ENCODE measurements around the gene DHRSX.
"Not testable (repeated sequence)": the region's sequence is repeated elsewhere in the genome, so short reads cannot be mapped to it uniquely, and the experiment has no call there.

Gene DHRSX

DNA sequence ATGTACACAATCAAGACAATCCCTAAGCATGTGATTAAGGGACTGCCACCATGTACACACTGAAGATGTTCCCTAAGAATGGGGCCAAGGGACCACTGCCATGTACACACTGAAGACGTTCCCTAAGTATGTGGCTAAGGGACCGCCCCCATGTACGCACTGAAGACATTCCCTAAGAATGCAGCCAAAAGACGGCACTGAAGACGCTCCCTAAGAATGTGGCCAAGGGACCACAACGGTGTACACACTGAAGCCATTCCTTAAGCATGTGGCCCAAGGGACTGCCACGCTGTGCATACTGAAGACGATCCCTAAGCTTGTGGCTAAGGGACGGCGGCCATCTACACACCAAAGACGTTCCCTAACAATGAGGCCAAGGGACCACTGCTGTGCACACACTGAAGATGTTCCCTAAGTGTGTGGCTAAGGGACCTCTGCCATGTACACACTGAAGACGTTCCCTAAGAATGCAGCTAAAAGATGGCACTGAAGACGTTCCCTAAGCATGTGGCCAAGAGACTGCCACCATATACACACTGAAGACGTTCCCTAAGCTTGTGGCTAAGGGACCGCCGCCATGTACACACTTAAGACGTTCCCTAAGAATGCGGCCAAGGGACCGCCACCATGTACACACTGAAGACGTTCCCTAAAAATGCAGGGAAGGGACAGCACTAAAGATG, 26.4 kb downstream of the DHRSX start:
- DNase-seq, result no peak

DNA sequence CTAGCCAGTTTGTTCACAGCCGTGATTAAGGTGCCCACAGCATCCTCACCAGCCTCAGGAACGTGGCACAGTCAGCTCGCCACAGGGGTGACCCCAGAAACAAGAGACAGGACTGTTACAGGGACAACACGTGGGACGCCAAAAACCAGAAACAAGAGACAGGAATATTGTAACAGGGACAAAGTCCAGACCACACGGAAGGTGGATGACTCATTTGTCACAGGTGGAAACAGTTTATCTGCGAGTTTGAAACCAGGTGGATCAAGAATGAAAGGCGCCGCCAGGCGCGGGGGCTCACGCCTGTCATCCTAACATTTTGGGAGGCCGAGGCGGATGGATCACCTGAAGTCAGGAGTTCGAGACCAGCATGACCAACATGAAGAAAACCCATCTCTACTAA, 27.7 kb downstream of the DHRSX start:
- DNase-seq, result not testable (repeated sequence)

DNA sequence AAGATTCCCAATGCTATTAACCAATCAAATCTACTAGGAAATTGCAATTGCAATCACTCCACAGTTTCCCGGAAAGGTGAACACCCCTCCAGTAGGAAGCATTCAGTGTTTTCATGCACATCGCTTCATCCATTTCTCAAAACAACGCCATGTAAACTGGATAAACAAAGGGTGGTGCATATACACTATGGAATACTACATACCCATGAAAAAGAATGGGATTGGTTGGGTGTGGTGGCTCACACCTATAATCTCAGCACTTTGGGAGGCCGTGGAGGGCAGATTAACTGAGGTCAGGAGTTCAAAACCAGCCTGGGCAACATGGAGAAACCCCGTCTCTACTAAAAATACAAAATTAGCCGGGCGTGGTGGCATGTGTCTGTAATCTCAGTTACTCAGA, 29.1 kb downstream of the DHRSX start:
- no peak for DNase-seq

DNA sequence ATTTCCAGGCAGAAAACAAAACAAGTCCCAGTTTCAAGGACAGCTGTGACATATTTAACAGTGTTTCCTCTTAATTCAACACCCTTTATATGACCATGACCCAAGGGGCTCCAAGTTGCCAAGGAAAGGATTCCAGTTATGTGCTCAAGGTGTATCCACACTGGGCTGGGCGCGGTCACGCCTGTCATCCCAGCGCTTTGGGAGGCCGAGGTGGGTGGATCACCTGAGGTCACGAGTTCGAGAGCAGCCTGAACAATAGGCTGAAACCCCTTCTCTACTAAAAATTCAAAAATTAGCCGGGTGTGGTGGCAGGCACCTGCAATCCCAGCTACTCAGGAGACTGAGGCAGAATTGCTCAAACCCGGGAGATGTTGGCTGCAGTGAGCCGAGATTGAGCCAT, 29.6 kb downstream of the DHRSX start:
- not testable (repeated sequence) for DNase-seq

DNA sequence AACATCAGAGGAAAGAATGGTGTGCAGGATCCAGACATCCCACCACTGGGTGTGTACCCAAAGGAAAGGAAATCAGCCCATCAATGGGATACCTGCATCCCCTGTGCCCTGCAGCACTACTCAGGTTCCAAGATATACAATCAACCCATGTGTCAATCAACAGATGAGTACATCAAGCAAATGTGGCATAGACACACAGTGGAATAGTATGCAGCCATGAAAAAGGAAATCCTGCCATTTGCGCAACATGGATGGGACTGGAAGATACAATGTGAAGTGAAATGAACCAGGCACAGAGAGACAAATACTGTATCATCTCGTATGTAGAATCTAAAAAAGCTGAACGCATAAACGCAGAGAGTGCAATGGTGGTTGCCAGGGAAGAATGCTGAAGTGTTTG, 30.9 kb downstream of the DHRSX start:
- not testable (repeated sequence) for DNase-seq

DNA sequence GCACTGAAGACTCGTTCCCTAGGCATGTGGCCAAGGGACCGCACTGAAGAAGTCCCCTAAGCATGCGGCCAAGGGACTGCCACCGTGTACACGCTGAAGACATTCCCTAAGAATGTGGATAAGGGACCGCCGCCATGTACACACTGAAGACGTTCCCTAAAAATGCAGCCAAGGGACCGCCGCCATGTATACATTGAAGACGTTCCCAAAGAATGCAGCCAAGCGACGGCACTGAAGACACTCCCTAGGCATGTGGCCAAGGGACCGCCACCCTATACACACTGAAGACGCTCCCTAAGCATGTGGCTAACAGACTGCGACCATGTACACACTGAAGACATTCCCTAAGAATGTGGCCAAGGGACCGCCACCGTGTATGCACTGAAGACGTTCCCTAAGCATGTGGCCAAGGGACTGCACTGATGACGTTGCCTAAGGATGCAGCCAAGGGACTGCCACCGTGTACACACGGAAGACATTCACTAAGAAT, 31.5 kb downstream of the DHRSX start:
- DNase-seq, result no peak

DNA sequence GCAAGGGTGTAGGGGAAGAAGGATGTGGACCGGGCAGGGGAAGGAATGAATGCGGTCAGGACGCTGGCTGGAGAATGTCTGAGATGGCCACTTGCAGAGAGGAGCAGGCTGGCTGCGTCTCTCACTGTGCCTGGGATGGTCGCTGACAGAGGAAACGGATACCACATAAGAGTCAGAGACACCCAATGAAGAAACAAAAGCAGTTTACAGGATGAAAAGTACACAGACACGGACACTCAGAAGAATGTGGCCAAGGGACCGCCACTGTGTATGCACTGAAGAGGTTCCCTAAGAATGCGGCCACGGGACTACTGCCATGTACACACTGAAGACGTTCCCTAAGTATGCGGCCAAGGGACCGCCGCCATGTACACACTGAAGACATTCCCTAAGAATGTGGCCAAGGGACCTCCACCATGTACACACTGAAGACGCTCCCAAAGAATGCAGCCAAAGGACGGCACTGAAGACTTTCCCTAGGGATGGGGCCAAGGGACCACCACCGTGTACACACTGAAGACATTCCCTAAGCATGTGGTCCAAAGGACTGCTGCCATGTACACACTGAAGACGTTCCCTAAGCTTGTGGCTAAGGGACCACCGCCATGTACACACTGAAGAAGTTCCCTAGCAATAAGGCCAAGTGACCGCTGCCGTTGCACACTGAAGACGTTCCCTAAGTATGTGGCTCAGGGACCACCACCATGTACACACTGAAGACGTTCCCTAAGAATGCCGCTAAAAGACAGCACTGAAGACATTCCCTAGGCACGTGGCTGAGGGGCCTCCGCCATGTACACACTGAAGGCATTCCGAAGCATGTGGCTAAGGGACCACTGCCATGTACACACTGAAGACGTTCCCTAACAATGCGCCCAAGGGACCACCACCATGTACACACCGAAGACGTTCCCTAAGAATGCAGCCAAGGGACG, 32.2 kb downstream of the DHRSX start:
- no peak for DNase-seq

DNA sequence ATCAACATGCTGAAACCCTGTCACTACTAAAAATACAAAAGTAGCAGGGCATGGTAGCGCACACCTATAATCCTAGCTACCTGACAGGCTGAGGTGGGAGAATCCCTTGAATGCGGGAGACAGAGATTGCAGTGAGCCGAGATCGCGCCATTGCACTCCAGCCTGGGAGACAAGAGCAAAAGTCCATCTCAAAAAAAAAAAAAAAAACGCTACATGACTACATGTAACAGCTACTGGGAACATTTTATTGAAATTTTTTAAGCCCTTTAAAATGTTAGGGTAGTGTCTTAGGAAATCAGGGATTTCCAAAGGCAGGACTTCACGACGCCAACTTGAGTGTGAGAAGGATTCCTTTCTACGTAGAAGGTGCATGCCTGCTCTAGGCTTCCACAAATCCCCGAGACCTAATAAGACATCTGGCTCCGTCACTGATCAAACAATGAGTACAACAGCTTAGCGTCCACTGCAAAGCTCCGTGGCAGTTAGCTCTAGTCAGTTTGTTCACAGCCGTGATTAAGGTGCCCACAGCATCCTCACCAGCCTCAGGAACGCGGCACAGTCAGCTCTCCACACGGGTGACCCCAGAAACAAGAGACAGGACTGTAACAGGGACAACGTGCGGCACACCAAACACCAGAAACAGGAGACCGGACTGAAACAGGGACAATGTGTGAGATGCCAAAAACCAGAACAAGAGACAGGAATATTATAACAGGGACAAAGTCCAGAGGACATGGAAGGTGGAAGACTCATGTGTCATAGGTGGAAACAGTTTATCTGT, 33.7 kb downstream of the DHRSX start:
- no peak for DNase-seq

DNA sequence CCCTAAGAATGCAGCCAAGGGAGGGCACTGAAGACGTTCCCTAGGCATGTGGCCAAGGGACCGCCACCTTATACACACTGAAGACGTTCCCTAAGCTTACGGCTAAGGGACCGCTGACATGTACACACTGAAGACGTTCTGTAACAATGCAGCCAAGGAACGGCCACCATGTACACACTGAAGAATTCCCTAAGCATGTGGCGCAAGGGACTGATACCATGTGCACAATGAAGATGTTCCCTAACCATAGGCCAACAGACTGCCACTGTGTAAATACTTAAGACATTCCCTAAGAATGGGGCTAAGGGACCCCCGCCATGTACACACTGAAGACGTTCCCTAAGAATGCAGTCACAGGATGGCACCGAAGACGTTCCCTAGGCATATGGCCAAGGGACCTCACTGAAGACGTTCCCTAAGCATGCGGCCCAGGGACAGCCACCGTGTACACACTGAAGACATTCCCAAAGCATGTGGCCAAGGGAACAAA, 36.1 kb downstream of the DHRSX start:
- no peak for DNase-seq

DNA sequence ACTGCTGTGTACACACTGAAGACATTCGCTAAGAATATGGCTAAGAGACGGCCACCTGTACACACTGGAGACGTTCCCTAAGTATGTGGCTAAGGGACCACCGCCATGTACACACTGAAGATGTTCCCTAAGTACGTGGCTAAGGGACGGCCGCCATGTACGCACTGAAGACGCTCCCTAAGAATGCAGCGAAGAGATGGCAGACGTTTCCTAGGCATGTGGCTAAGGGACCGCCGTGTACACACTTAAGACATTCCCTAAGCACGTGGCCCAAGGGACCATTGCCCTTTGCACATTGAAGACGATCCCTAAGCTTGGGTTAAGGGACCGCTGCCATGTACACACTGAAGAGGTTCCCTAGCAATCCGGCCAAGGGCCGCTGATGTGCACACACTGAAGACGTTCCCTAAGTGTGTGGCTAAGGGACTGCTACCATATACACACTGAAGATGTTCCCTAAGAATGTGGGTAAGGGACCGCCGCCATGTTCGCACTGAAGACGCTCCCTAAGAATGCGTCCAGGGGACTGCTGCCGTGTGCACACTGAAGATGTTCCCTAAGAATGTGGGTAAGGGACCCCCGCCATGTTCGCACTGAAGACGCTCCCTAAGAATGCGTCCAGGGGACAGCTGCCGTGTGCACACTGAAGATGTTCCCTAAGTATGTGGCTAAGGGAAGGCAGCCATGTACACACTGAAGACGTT, 36.7 kb downstream of the DHRSX start:
- DNase-seq, result peak; percentile 14

DNA sequence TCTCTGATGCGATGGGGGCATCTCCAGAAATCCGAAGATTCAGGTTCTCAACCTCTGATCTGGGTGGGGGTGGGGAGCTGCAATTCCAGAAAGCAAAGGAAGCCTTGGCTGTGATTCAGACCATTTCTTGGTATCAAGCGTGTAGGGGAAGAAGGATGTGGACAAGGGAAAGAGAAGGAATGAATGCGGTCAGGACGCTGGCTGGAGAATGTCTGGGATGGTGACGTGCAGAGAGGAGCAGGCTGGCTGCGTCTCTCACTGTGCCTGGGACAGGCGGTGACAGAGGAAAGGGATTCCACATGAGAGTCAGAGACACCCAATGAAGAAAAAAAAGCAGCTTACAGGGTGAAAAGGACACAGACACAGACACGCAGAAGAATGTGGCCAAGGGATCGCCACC, 37.3 kb downstream of the DHRSX start:
- DNase-seq, result not testable (repeated sequence)

DNA sequence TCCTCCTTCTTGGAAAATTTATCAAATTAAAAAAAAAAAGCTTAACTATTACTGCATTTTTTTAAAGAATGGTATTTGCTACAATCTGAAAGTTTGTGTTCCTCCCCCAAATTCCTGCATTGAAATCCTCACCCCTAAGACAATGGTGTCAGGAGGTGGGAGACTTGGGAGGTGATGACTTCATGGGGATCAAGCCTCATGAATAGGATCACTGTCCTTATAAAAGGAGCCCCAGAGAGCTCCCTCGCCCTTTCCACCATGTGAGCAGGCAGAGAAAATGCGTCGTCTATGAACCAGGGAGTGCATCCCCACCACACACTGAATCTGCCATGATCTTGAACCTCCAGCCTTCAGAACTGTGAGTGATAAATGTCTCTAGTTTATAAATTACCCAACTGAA, 38.0 kb downstream of the DHRSX start:
- no peak for DNase-seq

DNA sequence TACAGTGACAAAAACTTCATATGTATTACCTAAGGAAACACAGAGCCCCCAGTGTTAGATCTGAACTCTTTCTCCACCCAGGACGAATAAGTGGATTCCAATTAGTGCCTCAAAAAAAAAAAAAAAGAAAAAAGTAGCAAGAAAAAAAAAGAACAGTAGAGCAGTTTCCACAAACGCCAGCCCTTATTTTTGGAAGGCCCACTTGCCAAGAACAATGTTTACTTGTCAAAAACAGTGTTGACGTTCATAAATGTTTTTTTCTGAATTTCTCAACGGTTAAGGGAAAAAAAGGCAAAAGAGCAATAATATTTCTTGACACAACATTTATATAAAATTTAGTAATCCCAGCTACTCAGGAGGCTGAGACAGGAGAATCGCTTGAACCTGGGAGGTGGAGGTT, 38.7 kb downstream of the DHRSX start:
- DNase-seq, result no peak

DNA sequence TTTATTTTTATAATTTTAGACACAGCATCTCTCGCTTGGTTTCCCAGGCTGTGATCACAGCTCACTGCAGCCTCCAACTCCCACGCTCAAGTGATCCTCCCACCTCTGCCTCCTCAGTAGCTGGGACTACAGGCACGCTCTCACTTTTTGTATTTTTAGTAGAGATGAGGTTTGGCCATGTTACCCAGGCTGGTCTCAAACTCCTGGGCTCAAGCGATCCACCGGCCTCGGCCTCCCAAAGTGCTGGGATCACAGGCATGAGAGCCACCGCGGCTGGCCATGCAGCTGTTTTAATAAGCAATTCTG, 39.1 kb downstream of the DHRSX start:
- DNase-seq, result no peak

DNA sequence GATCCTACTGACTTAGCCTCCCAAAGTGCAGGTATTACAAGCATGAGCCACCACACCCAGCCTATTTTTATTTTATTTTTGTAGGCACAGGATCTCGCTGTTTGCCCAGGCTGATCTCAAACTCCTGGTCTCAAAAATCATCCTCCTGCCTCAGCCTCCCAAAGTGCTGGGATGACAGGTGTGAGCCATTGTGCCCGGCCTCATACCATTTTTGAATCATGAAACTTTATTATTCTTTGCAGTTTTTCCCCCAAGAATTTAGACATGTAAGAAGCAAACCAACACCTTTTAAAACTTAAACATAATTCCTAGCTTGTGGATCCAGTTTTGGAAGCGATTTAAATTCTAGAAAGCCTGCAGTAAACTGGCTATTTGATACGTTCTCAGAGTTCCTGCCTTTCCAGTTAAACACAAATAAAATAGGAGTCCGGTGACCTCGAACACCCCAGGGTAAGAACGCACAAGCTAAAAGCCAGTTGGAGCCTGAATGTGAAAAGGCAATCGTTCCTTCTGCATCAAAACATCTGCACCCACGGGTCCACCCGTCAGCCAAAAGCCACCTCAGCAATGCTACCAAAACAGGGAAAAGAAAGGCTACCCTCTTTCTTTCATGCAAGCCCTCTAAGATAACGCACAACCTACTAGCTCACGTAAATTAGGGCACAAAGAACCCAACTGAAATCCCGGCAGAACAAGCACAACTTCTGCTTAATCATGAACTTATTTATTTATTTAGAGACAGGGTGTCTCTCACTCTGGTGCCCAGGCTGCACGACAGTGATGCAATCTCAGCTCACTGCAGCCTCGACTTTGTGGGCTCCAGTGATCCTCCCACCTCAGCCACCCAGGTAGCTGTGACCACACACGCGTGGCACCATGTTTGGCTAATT, 39.7 kb downstream of the DHRSX start:
- DNase-seq, result not testable (repeated sequence)

DNA sequence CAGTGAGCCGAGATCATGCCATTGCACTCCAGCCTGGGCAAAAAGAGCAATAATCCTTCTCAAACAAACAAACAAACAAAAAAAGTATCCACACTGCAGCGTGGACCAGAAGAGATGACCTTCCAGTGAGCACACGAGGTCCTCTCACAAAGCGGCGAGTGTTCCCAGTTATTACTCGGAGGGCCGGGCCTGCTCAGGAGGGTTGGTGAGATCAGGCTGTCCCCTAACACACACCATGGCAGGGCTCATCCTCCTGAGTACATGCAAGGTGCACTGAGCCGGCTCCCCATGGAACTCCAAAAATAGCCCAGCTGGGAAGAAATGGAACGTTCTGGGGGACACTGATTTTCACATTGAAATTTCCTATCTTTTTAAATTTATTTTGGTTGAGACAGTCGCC, 40.7 kb downstream of the DHRSX start:
- DNase-seq, result not testable (repeated sequence)

DNA sequence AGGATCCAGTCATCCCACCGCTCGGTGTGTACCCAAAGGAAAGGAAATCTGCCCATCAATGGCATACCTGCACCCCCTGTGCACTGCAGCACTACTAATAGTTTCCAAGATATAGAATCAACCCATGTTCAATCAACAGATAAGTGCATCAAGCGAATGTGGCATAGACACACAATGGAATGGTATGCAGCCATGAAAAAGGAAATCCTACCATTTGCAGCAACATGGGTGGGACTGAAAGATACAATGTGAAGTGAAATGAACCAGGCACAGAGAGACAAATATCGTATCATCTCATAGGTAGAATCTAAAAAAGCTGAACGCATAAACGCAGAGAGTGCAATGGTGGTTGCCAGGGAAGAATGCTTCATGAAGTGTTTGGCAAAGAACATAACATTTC, 42.5 kb downstream of the DHRSX start:
- no peak for DNase-seq

DNA sequence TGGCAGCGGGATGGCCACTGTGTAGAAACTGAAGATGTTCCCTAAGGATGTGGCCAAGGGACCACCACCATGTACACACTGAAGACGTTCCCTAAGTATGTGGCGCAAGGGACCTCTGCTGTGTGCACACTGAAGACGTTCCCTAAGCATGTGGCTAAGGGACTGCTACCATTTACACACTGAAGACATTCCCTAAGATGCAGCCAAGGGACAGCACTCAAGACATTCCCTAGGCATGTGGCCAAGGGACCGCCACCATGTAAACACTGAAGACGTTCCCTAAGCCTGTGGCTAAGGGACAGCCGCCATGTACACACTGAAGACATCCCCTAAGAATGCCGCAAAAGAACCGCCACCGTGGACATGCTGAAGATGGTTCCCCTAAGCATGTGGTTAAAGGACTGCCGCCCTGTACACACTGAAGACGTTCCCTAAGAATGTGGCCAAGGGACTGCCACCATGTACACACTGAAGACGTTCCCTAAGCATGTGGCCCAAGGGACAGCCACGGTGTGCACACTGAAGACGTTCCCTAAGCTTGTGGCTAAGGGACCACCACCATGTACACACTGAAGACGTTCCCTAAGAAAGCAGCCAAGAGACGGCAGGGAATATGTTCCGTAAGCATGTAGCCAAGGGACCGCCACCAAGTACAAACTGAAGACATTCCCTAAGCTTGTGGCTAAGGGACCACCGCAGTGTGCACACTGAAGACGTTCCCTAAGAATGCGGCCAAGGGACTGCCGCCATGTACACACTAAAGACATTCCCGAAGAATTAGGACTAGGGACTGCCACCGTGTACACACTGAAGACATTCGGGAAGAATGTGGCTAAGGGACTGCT, 43.3 kb downstream of the DHRSX start:
- DNase-seq, result no peak

DNA sequence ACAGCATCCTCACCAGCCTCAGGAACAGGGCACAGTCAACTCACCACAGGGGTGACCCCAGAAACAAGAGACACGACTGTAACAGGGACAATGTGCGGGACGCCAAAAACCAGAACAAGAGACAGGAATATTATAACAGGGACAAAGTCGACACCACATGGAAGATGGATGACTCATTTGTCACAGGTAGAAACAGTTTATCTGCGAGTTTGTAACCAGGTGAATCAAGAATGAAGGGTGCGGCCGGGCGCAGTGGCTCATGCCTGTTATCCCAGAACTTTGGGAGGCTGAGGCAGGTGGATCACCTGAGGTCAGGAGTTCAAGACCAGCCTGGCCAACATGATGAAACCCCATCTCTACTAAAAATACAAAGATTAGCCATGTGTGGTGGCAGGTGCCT, 44.7 kb downstream of the DHRSX start:
- DNase-seq, result not testable (repeated sequence)

DNA sequence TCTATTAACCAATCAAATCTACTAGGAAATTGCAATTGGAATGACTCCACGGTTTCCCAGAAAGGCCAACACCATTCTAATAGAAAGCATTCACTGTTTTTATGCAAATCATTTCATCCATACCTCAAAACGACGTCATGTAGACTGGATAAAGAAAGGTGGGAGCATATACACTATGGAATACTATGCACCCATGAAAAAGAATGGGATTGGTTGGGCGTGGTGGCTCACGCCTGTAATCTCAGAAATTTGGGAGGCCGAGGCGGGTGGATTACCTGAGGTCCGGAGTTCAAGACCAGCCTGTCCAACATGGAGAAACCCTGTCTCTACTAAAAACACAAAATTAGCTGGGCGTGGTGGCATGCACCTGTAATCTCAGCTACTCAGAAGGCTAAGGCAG, 46.2 kb downstream of the DHRSX start:
- not testable (repeated sequence) for DNase-seq

DNA sequence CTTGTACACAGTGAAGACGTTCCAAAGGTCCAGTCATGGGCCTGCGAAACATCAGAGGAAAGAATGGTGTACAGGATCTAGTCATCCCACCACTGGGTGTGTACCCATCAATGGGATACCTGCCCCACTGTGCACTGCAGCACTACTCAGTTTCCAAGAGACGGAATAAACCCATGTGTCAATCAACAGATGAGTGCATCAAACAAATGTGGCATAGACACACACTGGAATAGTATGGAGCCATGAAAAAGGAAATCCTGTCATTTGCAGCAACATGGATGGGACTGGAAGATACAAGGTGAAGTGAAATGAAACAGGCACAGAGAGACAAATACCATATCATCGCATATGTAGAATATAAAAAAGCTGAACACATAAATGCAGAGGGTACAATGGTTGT, 48.0 kb downstream of the DHRSX start:
- DNase-seq, result no peak

All from HCEC 1CT (cell line).